HEK293 (cell line): ENCODE results near the gene SRRM4.
A peak's percentile ranks its signal among the peaks of the same experiment; 100 is the strongest.

Experiments
- ELK4 ChIP-seq: IDR thresholded peaks from 2 replicates; pipeline ENCODE4 v1.6.1; 2011; ENCODE audit warnings: mild to moderate bottlenecking, low read depth, low read length, borderline replicate concordance
- FEZF1 ChIP-seq: fragments of 450-650 bp; formaldehyde crosslinking; IDR thresholded peaks from 2 replicates; pipeline ENCODE4 v1.5.1; 2016; ENCODE audit warnings: missing biosample characterization, missing genetic modification characterization
- KLF10 ChIP-seq: fragments of 450-650 bp; IDR thresholded peaks from 2 replicates; pipeline ENCODE4 v1.5.1; 2018; ENCODE audit warnings: missing biosample characterization, mild to moderate bottlenecking, missing genetic modification characterization
- PRDM1 ChIP-seq: fragments of 450-650 bp; formaldehyde crosslinking; IDR thresholded peaks from 2 replicates; pipeline ENCODE4; 2016; ENCODE audit warnings: missing biosample characterization, missing genetic modification characterization
- PRDM6 ChIP-seq: fragments of 450-650 bp; formaldehyde crosslinking; IDR thresholded peaks from 2 replicates; pipeline ENCODE4 v1.5.1; 2017; ENCODE audit warnings: missing biosample characterization, missing genetic modification characterization
- SCRT1 ChIP-seq: fragments of 450-650 bp; formaldehyde crosslinking; IDR thresholded peaks from 2 replicates; pipeline ENCODE4 v1.5.1; 2016; ENCODE audit warnings: missing biosample characterization, missing genetic modification characterization, borderline replicate concordance
- SP2 ChIP-seq: fragments of 450-650 bp; formaldehyde crosslinking; IDR thresholded peaks from 2 replicates; pipeline ENCODE4 v1.5.1; 2016; ENCODE audit warnings: missing biosample characterization, missing genetic modification characterization
- ZBTB1 ChIP-seq: fragments of 450-650 bp; formaldehyde crosslinking; IDR thresholded peaks from 2 replicates; pipeline ENCODE4 v1.5.1; 2016; ENCODE audit warnings: missing biosample characterization, missing genetic modification characterization
- ZBTB49 ChIP-seq: fragments of 450-650 bp; formaldehyde crosslinking; IDR thresholded peaks from 2 replicates; pipeline ENCODE4 v1.5.1; 2016; ENCODE audit warnings: missing biosample characterization, missing genetic modification characterization, low read depth
- ZEB2 ChIP-seq: fragments of 450-650 bp; formaldehyde crosslinking; IDR thresholded peaks from 2 replicates; pipeline ENCODE4 v1.5.1; 2016; ENCODE audit warnings: missing biosample characterization, missing genetic modification characterization
- ZFHX2 ChIP-seq: fragments of 450-650 bp; formaldehyde crosslinking; conservative IDR thresholded peaks from 2 replicates; pipeline ENCODE4 v1.5.1; 2016; ENCODE audit warnings: missing biosample characterization, missing genetic modification characterization
- ZFP37 ChIP-seq: fragments of 450-650 bp; formaldehyde crosslinking; IDR thresholded peaks from 2 replicates; pipeline ENCODE4 v1.5.1; 2016; ENCODE audit warnings: missing biosample characterization, missing genetic modification characterization
- ZIC2 ChIP-seq: fragments of 450-650 bp; formaldehyde crosslinking; IDR thresholded peaks from 2 replicates; pipeline ENCODE4 v1.5.1; 2016; ENCODE audit warnings: missing biosample characterization, missing genetic modification characterization
- ZNF146 ChIP-seq: fragments of 450-650 bp; formaldehyde crosslinking; IDR thresholded peaks from 2 replicates; pipeline ENCODE4 v1.5.1; 2016; ENCODE audit warnings: missing biosample characterization, missing genetic modification characterization
- ZNF18 ChIP-seq: fragments of 450-650 bp; formaldehyde crosslinking; IDR thresholded peaks from 2 replicates; pipeline ENCODE4 v1.5.1; 2016; ENCODE audit warnings: missing biosample characterization, missing genetic modification characterization
- ZNF19 ChIP-seq: fragments of 450-650 bp; formaldehyde crosslinking; IDR thresholded peaks from 2 replicates; pipeline ENCODE4; 2016; ENCODE audit warnings: missing biosample characterization, missing genetic modification characterization, low read depth
- ZNF23 ChIP-seq: fragments of 450-650 bp; formaldehyde crosslinking; IDR thresholded peaks from 2 replicates; pipeline ENCODE4 v1.5.1; 2016; ENCODE audit warnings: missing biosample characterization, missing genetic modification characterization, borderline replicate concordance
- ZNF341 ChIP-seq: fragments of 450-650 bp; formaldehyde crosslinking; IDR thresholded peaks from 2 replicates; pipeline ENCODE4; 2016; ENCODE audit warnings: low read depth, missing biosample characterization, missing genetic modification characterization
- ZNF354C ChIP-seq: fragments of 450-650 bp; formaldehyde crosslinking; IDR thresholded peaks from 2 replicates; pipeline ENCODE4 v1.5.1; 2016; ENCODE audit warnings: missing biosample characterization, missing genetic modification characterization, low read depth, borderline replicate concordance
- ZNF394 ChIP-seq: fragments of 450-650 bp; formaldehyde crosslinking; IDR thresholded peaks from 2 replicates; pipeline ENCODE4 v1.5.1; 2016; ENCODE audit warnings: missing biosample characterization, missing genetic modification characterization, mild to moderate bottlenecking, moderate library complexity, borderline replicate concordance
- ZNF426 ChIP-seq: fragments of 450-650 bp; formaldehyde crosslinking; IDR thresholded peaks from 2 replicates; pipeline ENCODE4 v1.5.1; 2017; ENCODE audit warnings: missing biosample characterization, missing genetic modification characterization, mild to moderate bottlenecking, inconsistent platforms, moderate library complexity
- ZNF433 ChIP-seq: fragments of 450-650 bp; formaldehyde crosslinking; IDR thresholded peaks from 2 replicates; pipeline ENCODE4 v1.5.1; 2016; ENCODE audit warnings: missing biosample characterization, missing genetic modification characterization, low read depth
- ZNF529 ChIP-seq: fragments of 450-650 bp; formaldehyde crosslinking; IDR thresholded peaks from 2 replicates; pipeline ENCODE4 v1.5.1; 2017; ENCODE audit warnings: missing genetic modification characterization, missing biosample characterization; ENCODE audit not compliant: insufficient replicate concordance
- ZNF544 ChIP-seq: fragments of 450-650 bp; formaldehyde crosslinking; IDR thresholded peaks from 2 replicates; pipeline ENCODE4 v1.5.0; 2017; ENCODE audit warnings: missing biosample characterization, missing genetic modification characterization
- ZNF571 ChIP-seq: fragments of 450-650 bp; formaldehyde crosslinking; IDR thresholded peaks from 2 replicates; pipeline ENCODE4 v1.5.0; 2017; ENCODE audit warnings: missing biosample characterization, missing genetic modification characterization
- ZNF600 ChIP-seq: fragments of 450-650 bp; formaldehyde crosslinking; IDR thresholded peaks from 2 replicates; pipeline ENCODE4 v1.5.1; 2016; ENCODE audit warnings: missing biosample characterization, missing genetic modification characterization
- ZNF654 ChIP-seq: fragments of 450-650 bp; formaldehyde crosslinking; IDR thresholded peaks from 2 replicates; pipeline ENCODE4 v1.5.1; 2016; ENCODE audit warnings: low read depth, missing biosample characterization, missing genetic modification characterization
- ZNF658 ChIP-seq: fragments of 450-650 bp; formaldehyde crosslinking; IDR thresholded peaks from 2 replicates; pipeline ENCODE4; 2016; ENCODE audit warnings: missing biosample characterization, missing genetic modification characterization
- ZNF707 ChIP-seq: fragments of 450-650 bp; formaldehyde crosslinking; IDR thresholded peaks from 2 replicates; pipeline ENCODE4 v1.5.1; 2016; ENCODE audit warnings: missing biosample characterization, missing genetic modification characterization
- ZNF791 ChIP-seq: fragments of 450-650 bp; formaldehyde crosslinking; IDR thresholded peaks from 2 replicates; pipeline ENCODE4 v1.5.1; 2016; ENCODE audit warnings: missing biosample characterization, missing genetic modification characterization
- ZNF792 ChIP-seq: fragments of 450-650 bp; formaldehyde crosslinking; IDR thresholded peaks from 2 replicates; pipeline ENCODE4 v1.5.1; 2016; ENCODE audit warnings: missing biosample characterization, missing genetic modification characterization
- ZSCAN16 ChIP-seq: fragments of 450-650 bp; formaldehyde crosslinking; IDR thresholded peaks from 2 replicates; pipeline ENCODE4 v1.5.1; 2016; ENCODE audit warnings: missing biosample characterization, missing genetic modification characterization
- ZSCAN30 ChIP-seq: fragments of 450-650 bp; IDR thresholded peaks from 2 replicates; pipeline ENCODE4 v1.5.1; 2018; ENCODE audit warnings: missing biosample characterization, mild to moderate bottlenecking, missing genetic modification characterization, moderate library complexity
- TF ChIP-seq, protein P1 (sequence below): fragments of 450-650 bp; formaldehyde crosslinking; IDR thresholded peaks from 2 replicates; pipeline ENCODE4 v1.5.1; 2016; ENCODE audit warnings: missing biosample characterization, missing genetic modification characterization

The SRRM4 gene

GRCh38 chr12:119178544-119179334, 197.4 kb downstream of the SRRM4 start, which contains the start of gene HSPB8 (continued):
- TF ChIP-seq, protein P1, sequence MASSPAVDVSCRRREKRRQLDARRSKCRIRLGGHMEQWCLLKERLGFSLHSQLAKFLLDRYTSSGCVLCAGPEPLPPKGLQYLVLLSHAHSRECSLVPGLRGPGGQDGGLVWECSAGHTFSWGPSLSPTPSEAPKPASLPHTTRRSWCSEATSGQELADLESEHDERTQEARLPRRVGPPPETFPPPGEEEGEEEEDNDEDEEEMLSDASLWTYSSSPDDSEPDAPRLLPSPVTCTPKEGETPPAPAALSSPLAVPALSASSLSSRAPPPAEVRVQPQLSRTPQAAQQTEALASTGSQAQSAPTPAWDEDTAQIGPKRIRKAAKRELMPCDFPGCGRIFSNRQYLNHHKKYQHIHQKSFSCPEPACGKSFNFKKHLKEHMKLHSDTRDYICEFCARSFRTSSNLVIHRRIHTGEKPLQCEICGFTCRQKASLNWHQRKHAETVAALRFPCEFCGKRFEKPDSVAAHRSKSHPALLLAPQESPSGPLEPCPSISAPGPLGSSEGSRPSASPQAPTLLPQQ (tag by site-specific recombination): no peak
- TF ChIP-seq ZNF707 (tag by site-specific recombination) (no peak), PRDM1 (tag by site-specific recombination) (peak; percentile 51), ZNF571 (tag by site-specific recombination) (no peak), KLF10 (tag by site-specific recombination) (no peak), ZNF529 (tag by site-specific recombination) (no peak), ZBTB49 (tag by site-specific recombination) (no peak), ZNF146 (no peak), ZNF426 (no peak), ZBTB1 (tag by site-specific recombination) (no peak), ZNF654 (tag by site-specific recombination) (no peak), ZNF544 (tag by site-specific recombination) (no peak), PRDM6 (tag by site-specific recombination) (no peak), ZNF792 (tag by site-specific recombination) (no peak), ZFP37 (tag by site-specific recombination) (no peak), ZNF394 (tag by site-specific recombination) (no peak), ZNF23 (tag by site-specific recombination) (no peak), ZSCAN16 (tag by site-specific recombination) (no peak), ZNF658 (tag by site-specific recombination) (no peak), ZNF19 (tag by site-specific recombination) (no peak), FEZF1 (tag by site-specific recombination) (no peak), ZNF18 (tag by site-specific recombination) (no peak), ZFHX2 (tag by site-specific recombination) (no peak), ZNF600 (tag by site-specific recombination) (peak; percentile 57; the same call in 1 of the 2 replicates), ZNF341 (peak; percentile 29), ZIC2 (no peak), ZNF791 (tag by site-specific recombination) (no peak), ZSCAN30 (tag by site-specific recombination) (no peak), ZNF433 (tag by site-specific recombination) (no peak), ELK4 (no peak), ZNF354C (tag by site-specific recombination) (no peak), SCRT1 (tag by site-specific recombination) (no peak), SP2 (tag by site-specific recombination) (peak; percentile 42), ZEB2 (tag by site-specific recombination) (no peak)
